Globus pallidus (tissue), 1 donor: Measurements from ENCODE around the gene BTG3.

Source experiments
- DNase-seq: peaks from one replicate; pipeline ENCODE4 v3.0.0-alpha.2; 2015; ENCODE audit warnings: low spot score

Gene BTG3

DNA sequence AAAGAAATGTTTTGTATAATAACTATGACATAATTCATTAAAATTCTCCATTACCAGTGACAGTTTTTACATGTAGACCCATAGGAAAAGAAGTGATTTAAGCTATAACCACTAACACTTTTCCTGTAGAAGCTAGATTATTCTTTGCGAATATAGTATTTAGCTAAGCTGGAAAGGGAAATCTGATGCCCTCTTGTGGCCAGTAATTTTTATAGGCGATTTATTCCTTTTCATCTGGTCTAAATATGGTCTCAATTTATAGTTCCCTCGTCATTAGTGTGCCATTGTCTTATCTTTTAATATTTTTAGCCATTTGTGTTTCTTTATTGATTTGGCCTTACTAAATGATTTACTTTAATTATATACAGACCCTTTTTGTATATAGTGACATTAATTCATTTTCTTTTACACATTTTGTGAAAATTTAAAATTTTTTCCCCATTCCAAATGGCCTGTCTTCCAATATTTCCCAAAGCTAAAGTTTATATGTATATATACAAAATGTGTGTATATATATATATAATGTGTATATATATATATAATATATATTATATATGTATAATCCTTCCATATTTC lies 26.7 kb downstream of the BTG3 start:
- peak; percentile 58 for DNase-seq

- no peak for DNase-seq
Measured at GRCh38 chr21:17583898-17584297, 28.8 kb downstream of the BTG3 start.

DNA sequence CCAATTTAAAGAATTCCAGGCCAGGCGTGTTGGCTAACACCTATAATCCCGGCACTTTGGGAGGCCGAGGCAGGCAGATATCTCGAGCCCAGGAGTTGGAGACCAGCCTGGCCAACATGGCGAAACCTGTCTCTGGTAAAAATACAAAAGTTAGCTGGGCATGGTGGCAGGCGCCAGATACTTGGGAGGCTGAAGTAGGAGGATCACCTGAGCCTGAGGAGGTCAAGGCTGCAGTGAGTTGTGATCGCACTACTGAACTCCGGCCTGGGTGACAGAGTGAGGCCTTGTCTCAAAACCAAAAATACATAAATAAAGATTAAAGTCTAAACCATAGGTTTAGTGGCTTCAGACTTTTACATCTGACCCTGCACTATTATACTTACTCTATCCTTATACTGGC lies 32.4 kb downstream of the BTG3 start:
- DNase-seq = no peak

GRCh38 chr21:17578876-17579275 lies 33.8 kb downstream of the BTG3 start:
- DNase-seq = no peak

GRCh38 chr21:17578162-17578561 lies 34.5 kb downstream of the BTG3 start:
- no peak for DNase-seq

GRCh38 chr21:17577701-17578100 lies 35.0 kb downstream of the BTG3 start:
- DNase-seq = no peak

DNA sequence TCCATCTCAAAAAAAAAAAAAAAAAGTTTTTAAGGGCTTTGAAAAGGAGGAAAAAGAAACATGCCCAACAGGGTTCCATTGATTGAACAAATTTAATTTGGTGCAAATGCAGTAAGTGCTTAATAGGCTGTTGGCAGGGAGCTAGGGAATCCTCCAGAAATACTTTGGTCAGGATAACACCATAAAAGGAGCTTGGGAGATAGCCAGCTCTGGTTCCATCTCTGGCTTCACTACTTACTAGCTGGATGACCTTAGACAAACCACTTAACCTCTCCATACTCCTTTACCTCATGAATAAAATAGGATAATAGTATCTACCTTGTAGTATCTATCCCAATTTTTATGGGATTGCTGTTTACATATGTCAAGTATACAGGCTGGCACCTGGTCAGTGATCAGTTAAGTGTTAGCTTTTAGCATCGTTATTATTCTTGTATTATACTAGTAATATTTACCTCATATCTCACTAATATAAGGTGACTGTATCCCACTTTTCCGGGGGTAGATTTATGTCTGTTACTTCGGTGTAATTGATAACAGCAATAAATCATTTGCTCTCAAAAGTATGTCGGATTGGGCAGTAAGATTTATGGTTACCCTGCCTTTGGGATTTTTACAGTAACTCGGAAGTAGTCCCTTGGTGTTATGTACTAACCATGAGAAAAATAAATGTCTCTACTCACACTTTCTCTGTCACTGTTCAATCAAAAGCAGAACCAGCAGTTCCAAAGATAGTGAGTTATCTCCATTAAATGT lies 36.4 kb downstream of the BTG3 start:
- no peak for DNase-seq

DNA sequence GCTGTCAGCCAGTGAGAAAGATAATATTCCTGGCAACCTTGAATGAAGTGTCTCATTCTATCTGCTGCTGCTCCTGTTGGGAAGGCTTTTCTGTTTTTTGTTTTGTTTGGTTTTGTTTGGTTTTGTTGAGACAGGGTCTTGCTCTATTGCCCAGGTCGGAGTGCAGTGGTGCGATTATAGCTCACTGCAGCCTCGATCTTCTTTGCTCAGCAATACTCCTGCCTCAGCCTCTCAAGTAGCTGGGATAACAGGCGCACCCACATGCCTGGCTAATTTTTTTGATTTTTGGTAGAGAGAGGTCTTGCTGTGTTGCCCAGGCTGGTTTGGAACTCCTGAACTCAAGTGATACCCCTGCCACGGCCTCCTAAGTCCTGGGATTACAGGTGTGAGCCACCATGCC lies 37.6 kb downstream of the BTG3 start:
- no peak for DNase-seq

DNA sequence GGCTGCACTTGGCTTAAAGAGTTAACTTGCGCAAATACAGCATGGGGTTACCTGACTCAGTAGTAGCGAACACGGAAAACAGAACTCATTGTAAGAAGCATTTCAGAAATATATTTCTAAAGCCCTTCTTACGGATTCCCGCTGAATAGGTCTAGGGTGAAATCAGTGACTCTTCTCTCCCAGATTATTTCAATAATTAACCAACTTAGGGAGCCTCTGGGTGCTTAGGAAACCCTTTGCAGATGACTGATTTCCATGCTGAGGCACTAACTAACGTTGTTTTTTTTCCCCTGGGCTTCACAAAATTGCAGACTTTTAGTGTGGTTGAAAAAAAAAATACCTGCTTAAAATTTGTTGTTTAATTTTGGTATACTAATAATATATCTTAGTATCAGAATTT lies 40.3 kb downstream of the BTG3 start:
- no peak for DNase-seq

DNA sequence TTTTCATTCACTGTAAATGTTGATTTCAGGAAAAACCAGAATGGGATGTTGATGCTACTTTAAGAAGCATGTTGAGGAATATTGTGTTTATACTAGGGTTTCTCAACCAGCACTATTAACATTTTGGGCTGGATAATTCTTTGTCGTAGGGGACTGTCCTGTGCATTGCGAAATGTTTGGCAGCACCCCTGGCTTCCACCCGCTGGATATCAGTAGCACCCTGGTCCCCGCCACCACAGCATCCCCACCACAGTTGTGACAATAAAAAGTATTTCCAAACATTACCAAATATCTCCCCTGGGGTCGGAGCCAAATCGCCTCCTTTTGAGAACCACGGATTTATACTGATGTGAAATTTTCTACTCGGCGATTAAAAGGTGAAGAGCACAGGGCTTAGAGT lies 41.9 kb downstream of the BTG3 start:
- no peak for DNase-seq

GRCh38 chr21:17560377-17561025 lies 52.2 kb downstream of the BTG3 start:
- no peak for DNase-seq

GRCh38 chr21:17554679-17555465 lies 57.8 kb downstream of the BTG3 start:
- DNase-seq = peak; percentile 79

DNA sequence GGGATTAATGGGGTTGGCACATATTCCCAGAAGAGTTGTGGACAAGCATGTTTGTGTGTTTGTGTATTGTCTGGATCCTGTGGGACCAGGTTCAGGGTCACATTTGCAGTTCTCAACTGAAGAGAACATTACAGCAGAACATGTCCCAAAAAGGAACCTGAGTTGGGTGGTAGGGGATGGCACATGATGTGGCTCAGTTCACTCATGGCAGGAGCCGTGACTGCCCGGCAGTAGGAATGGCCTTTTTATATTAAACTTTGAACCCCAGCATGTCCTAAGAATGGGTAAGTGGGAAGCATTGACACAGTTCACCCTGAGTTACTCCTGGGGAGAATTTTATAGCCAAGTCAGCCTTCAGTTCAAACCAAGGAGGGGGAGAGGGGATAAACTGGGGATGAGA lies 58.6 kb downstream of the BTG3 start:
- no peak for DNase-seq

- DNase-seq = no peak
Measured at GRCh38 chr21:17552410-17552809, 60.3 kb downstream of the BTG3 start.

GRCh38 chr21:17550671-17551308 lies 61.9 kb downstream of the BTG3 start:
- no peak for DNase-seq

DNA sequence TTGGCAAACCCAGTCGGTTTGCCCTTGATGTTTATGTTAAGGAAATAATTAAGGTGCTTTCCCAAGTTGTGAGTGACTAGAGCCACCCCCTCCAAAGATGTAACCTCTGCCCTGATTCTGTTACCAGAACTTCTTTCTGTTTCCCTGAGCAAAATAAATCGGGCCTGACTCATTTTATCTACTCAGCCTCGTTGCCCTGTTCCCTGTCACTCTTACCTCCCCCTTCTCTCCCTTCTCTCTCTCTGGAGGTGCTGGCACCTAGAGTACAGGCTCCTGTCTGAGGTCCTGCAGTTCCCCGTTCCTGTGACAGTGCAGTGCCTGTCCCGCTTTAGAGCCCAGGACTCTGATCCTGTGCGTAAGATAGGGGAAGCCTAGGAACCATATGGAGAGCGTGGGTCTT lies 64.4 kb downstream of the BTG3 start:
- DNase-seq = no peak

DNA sequence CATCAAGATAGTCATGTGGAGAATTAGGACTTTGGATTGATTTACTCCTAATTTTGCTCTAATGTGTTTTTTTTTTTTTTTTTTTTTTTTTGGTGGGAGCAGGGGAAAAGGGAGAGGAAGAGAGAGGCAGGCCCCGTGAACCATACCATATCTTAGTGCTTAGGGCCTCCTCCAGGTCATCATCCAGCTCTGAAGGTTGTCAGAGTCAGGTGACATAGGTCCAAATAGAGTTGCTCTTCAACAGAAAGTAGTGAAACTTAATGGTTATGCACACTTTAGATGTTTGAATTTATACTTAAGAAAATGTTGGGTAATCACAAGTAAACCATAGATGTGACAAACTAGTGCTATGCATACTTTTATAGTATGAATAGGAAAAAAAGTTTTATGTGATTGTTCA lies 67.7 kb downstream of the BTG3 start:
- no peak for DNase-seq
